HAP-1 (cell line): ENCODE measurements around the gene FNDC11.
"Not testable (repeated sequence)": the region's sequence is repeated elsewhere in the genome, so short reads cannot be mapped to it uniquely, and the experiment has no call there.

Experiments used
- DNase-seq, 2 experiments: peaks; one replicate each; pipeline ENCODE4 v3.0.0-alpha.2; 2016 to 2020; ENCODE audit warnings: low spot score in 2 of 2
- H3K27me3 ChIP-seq: fragments of 250-450 bp; sonication (Bioruptor Pico); 2 replicates; pipeline ENCODE4 v1.5.1; 2020; ENCODE audit warnings: low read depth, mild to moderate bottlenecking, moderate library complexity
- H3K36me3 ChIP-seq: fragments of 250-450 bp; sonication (Bioruptor Pico); replicated peaks from 2 replicates; pipeline ENCODE4 v1.5.1; 2020; ENCODE audit warnings: mild to moderate bottlenecking
- H3K4me1 ChIP-seq: fragments of 250-450 bp; sonication (Bioruptor Pico); 2 replicates; pipeline ENCODE4 v1.5.1; 2020; ENCODE audit warnings: mild to moderate bottlenecking
- H3K4me3 ChIP-seq: fragments of 250-450 bp; sonication (Bioruptor Pico); 2 replicates; pipeline ENCODE4 v1.5.1; 2020; ENCODE audit warnings: mild to moderate bottlenecking, moderate library complexity
- H3K9me3 ChIP-seq: fragments of 250-450 bp; sonication (Bioruptor Pico); 2 replicates; pipeline ENCODE4 v1.5.1; 2020; ENCODE audit warnings: mild to moderate bottlenecking, moderate library complexity
- in situ Hi-C: fragments of 300-500 bp; cut with MboI; formaldehyde crosslinking; loops from 3 replicates; pipeline ENCODE4 v1.14.3; 2020; ENCODE audit warnings: low sequenced_read_pairs, inconsistent platforms, mixed read lengths

FNDC11 gene

GRCh38 chr20:63557481-63557891 lies 3.5 kb downstream of the FNDC11 start:
- no peak for DNase-seq
- H3K27me3 ChIP-seq: no peaks in the 10 kb centered on the region
- H3K4me1 ChIP-seq: peaks cover 7% of the 10 kb centered on the region
- no peaks in the 10 kb centered on the region for H3K36me3 ChIP-seq
- H3K4me3 ChIP-seq: no peak overlapping the region
- H3K9me3 ChIP-seq: no peaks in the 10 kb centered on the region
- in situ Hi-C loops: no loop called here

- Histone ChIP-seq H3K4me1 (no peaks in the 10 kb centered on the region), H3K36me3 (no peaks in the 10 kb centered on the region), H3K9me3 (no peaks in the 10 kb centered on the region), H3K27me3 (no peaks in the 10 kb centered on the region), H3K4me3 (no peak overlapping the region)
- DNase-seq: no peak
- in situ Hi-C loops: no loop called here
Observed at GRCh38 chr20:63558804-63559484, 5.0 kb downstream of the FNDC11 start.

GRCh38 chr20:63559485-63560332 lies 5.8 kb downstream of the FNDC11 start:
- in situ Hi-C loops, DNase-seq, H3K4me3 ChIP-seq: not testable (repeated sequence)

GRCh38 chr20:63560333-63560805 lies 6.4 kb downstream of the FNDC11 start:
- no peaks in the 10 kb centered on the region for H3K9me3 ChIP-seq
- no peaks in the 10 kb centered on the region for H3K27me3 ChIP-seq
- in situ Hi-C loops: no loop called here
- no peaks in the 10 kb centered on the region for H3K4me1 ChIP-seq
- no peaks in the 10 kb centered on the region for H3K36me3 ChIP-seq
- DNase-seq: no peak
- no peak overlapping the region for H3K4me3 ChIP-seq

More at GRCh38 chr20:63559485-63560332, 5.8 kb downstream of the FNDC11 start:
- H3K36me3 ChIP-seq, H3K4me1 ChIP-seq, H3K9me3 ChIP-seq, H3K27me3 ChIP-seq: not testable (repeated sequence)

- no peaks in the 10 kb centered on the region for H3K36me3 ChIP-seq
- no peaks in the 10 kb centered on the region for H3K4me1 ChIP-seq
- in situ Hi-C loops: no loop called here
Observed at GRCh38 chr20:63560856-63561609, 7.1 kb downstream of the FNDC11 start.

GRCh38 chr20:63561624-63562396 lies 7.9 kb downstream of the FNDC11 start:
- Histone ChIP-seq H3K36me3 (no peaks in the 10 kb centered on the region), H3K27me3 (no peaks in the 10 kb centered on the region), H3K4me1 (no peaks in the 10 kb centered on the region), H3K4me3 (no peak overlapping the region), H3K9me3 (no peaks in the 10 kb centered on the region)
- in situ Hi-C loops: no loop called here
- no peak for DNase-seq

More at GRCh38 chr20:63560856-63561609, 7.1 kb downstream of the FNDC11 start:
- Histone ChIP-seq H3K4me3 (no peak overlapping the region), H3K9me3 (no peaks in the 10 kb centered on the region), H3K27me3 (no peaks in the 10 kb centered on the region)
- DNase-seq: no peak

- Histone ChIP-seq H3K9me3 (no peaks in the 10 kb centered on the region), H3K4me3 (no peak overlapping the region), H3K36me3 (no peaks in the 10 kb centered on the region), H3K4me1 (no peaks in the 10 kb centered on the region), H3K27me3 (no peaks in the 10 kb centered on the region)
- in situ Hi-C loops: no loop called here
- DNase-seq: no peak
Observed at GRCh38 chr20:63562461-63563224, 8.7 kb downstream of the FNDC11 start.

- no peak for DNase-seq
- no peaks in the 10 kb centered on the region for H3K4me1 ChIP-seq
- H3K9me3 ChIP-seq: no peaks in the 10 kb centered on the region
- H3K27me3 ChIP-seq: no peaks in the 10 kb centered on the region
- in situ Hi-C loops: no loop called here
- no peaks in the 10 kb centered on the region for H3K36me3 ChIP-seq
- H3K4me3 ChIP-seq: no peak overlapping the region
Observed at GRCh38 chr20:63563225-63563935, 9.4 kb downstream of the FNDC11 start.

GRCh38 chr20:63564036-63564810 lies 10.3 kb downstream of the FNDC11 start:
- Histone ChIP-seq H3K4me1 (no peaks in the 10 kb centered on the region), H3K4me3 (no peak overlapping the region), H3K9me3 (no peaks in the 10 kb centered on the region), H3K36me3 (no peaks in the 10 kb centered on the region), H3K27me3 (no peaks in the 10 kb centered on the region)
- no peak for DNase-seq
- in situ Hi-C loops: no loop called here

GRCh38 chr20:63565021-63565698 lies 11.2 kb downstream of the FNDC11 start:
- Histone ChIP-seq H3K36me3 (no peaks in the 10 kb centered on the region), H3K9me3 (no peaks in the 10 kb centered on the region), H3K4me3 (no peak overlapping the region), H3K4me1 (no peaks in the 10 kb centered on the region), H3K27me3 (no peaks in the 10 kb centered on the region)
- DNase-seq: no peak
- in situ Hi-C loops: no loop called here

GRCh38 chr20:63565699-63566335 lies 11.9 kb downstream of the FNDC11 start:
- no peaks in the 10 kb centered on the region for H3K9me3 ChIP-seq
- H3K27me3 ChIP-seq: no peaks in the 10 kb centered on the region
- H3K4me1 ChIP-seq: no peaks in the 10 kb centered on the region
- no peak overlapping the region for H3K4me3 ChIP-seq
- DNase-seq: no peak
- in situ Hi-C loops: no loop called here
- no peaks in the 10 kb centered on the region for H3K36me3 ChIP-seq
